Measurements from ENCODE around the gene MDC1.
"Not testable (repeated sequence)": the region's sequence is repeated elsewhere in the genome, so short reads cannot be mapped to it uniquely, and the experiment has no call there.

MDC1 gene

DNA sequence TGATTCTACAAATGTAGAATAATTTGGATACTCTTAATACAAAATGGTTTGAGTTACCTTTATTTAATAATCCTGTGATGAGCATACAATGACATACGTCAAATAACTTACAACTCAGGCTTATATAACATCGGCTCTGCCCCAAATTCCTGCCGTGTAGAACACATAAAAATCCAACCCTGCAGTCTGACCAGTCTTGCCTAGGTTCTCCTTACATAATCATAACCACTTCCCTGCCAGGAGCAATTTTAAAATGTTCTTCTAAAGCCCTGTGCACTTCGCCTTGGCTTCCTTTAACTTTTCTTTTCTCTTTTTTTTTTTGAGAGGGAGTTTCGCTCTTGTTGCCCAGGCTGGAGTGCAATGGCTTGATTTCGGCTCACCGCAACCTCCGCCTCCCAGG is 43.5 kb upstream of the MDC1 start:
- H3K27me3 ChIP-seq (ENCODE audit: control insufficient read depth in 3 of 3, insufficient read depth in 3 of 3, low read depth in 1 of 3, low read length in 3 of 3), result no peaks in the 10 kb centered on the region
- WGBS, 2 donors (ENCODE audit: extremely low coverage in 2 of 2, insufficient read length in 2 of 2, insufficient replicate concordance in 1 of 2), result no CpG with 5 or more reads among the region's 8 CpGs
- H3K23ac ChIP-seq (ENCODE audit: low read depth, low read length, poor library complexity), result no peak overlapping the region
- H3K9ac ChIP-seq (ENCODE audit: low read depth, low read length, poor library complexity), result no peak overlapping the region
- no peak overlapping the region for H3K4me2 ChIP-seq (ENCODE audit: insufficient read depth, low read length, poor library complexity, severe bottlenecking)
- H2BK120ac ChIP-seq (ENCODE audit: low read depth, low read length), result no peak overlapping the region
- peaks cover 4% of the 10 kb centered on the region for H3K79me1 ChIP-seq (ENCODE audit: low read depth, low read length)
- H4K8ac ChIP-seq (ENCODE audit: low read depth, low read length), result no peak overlapping the region
- H3K4me1 ChIP-seq (ENCODE audit: control insufficient read depth in 2 of 2, insufficient read depth in 1 of 2, low read depth in 1 of 2, low read length in 2 of 2), result peaks cover 18 to 20% of the 10 kb centered on the region in 2 donors
- no peak overlapping the region for H2AK5ac ChIP-seq (ENCODE audit: low read depth, low read length)
- no peak for DNase-seq (ENCODE audit: low spot score)
- H2BK15ac ChIP-seq (ENCODE audit: low read length), result no peak overlapping the region
- no peak overlapping the region for H2BK12ac ChIP-seq (ENCODE audit: low read length)
- H2AFZ ChIP-seq (ENCODE audit: low read length), result no peak overlapping the region
- no peak overlapping the region for H3K14ac ChIP-seq (ENCODE audit: low read length)
- no peak overlapping the region for H4K91ac ChIP-seq (ENCODE audit: low read depth, low read length, poor library complexity)
- H3K27ac ChIP-seq (replicated peaks; ENCODE audit: low read length), result no peak overlapping the region
- H3K4ac ChIP-seq (ENCODE audit: low read length), result no peak overlapping the region
- H3K18ac ChIP-seq (ENCODE audit: low read length), result no peak overlapping the region
- no peaks in the 10 kb centered on the region for H3K36me3 ChIP-seq (replicated peaks in 1 of 2; ENCODE audit: control insufficient read depth in 2 of 2, insufficient read depth in 2 of 2, low read length in 2 of 2)
- no peak overlapping the region for H2BK5ac ChIP-seq (ENCODE audit: low read length)
- no peak overlapping the region for H3K4me3 ChIP-seq (ENCODE audit: low read length in 2 of 2)
- H3K9me3 ChIP-seq (replicated peaks in 1 of 2; ENCODE audit: control insufficient read depth in 2 of 2, insufficient read depth in 1 of 2, low read depth in 1 of 2, low read length in 2 of 2), result peaks cover 0 to 3% of the 10 kb centered on the region in 2 donors

DNA sequence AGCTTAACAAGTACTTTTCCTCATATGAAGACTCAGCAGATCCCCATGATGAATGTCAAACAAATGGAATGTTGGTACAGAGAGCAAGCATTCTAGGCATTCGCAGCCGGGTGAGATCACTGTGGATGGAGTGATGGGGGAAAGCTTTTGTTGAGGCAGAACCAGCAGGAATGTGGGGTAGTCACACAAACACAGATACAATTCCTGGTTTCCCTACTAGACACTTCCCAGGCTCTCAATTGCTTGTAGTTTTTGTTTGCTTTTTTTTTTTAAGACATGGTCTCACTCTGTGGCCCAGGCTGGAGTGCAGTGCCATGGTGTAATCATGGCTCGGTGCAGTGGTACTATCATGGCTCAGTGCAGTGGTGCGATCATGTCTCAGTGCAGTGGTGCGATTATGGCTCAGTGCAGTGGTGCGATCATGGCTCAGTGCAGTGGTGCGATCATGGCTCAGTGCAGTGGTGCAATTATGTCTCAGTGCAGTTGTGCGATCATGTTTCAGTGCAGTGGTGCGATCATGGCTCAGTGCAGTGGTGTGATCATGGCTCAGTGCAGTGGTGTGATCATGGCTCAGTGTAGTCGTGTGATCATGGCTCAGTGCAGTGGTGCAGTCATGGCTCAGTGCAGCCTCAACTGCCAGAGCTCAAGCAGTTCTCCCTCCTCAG is 42.6 kb upstream of the MDC1 start:
- WGBS, 2 donors (ENCODE audit: extremely low coverage in 2 of 2, insufficient read length in 2 of 2, insufficient replicate concordance in 1 of 2), result no CpG with 5 or more reads among the region's 10 CpGs
- no peak overlapping the region for H2BK120ac ChIP-seq (ENCODE audit: low read depth, low read length)
- H3K23ac ChIP-seq (ENCODE audit: low read depth, low read length, poor library complexity), result no peak overlapping the region
- H4K91ac ChIP-seq (ENCODE audit: low read depth, low read length, poor library complexity), result no peak overlapping the region
- peaks cover 0 to 3% of the 10 kb centered on the region in 2 donors for H3K9me3 ChIP-seq (replicated peaks in 1 of 2; ENCODE audit: control insufficient read depth in 2 of 2, insufficient read depth in 1 of 2, low read depth in 1 of 2, low read length in 2 of 2)
- H2BK12ac ChIP-seq (ENCODE audit: low read length), result peak overlapping the region; percentile 96
- H3K27me3 ChIP-seq (ENCODE audit: control insufficient read depth in 3 of 3, insufficient read depth in 3 of 3, low read depth in 1 of 3, low read length in 3 of 3), result no peaks in the 10 kb centered on the region
- no peak overlapping the region for H3K9ac ChIP-seq (ENCODE audit: low read depth, low read length, poor library complexity)
- H3K4ac ChIP-seq (ENCODE audit: low read length), result peak overlapping the region; percentile 91
- H3K4me3 ChIP-seq (ENCODE audit: low read length in 2 of 2), result peak overlapping the region in 1 of 2 donors; percentile 64
- no peak overlapping the region for H2BK5ac ChIP-seq (ENCODE audit: low read length)
- peak overlapping the region; percentile 11 for H2AK5ac ChIP-seq (ENCODE audit: low read depth, low read length)
- H3K18ac ChIP-seq (ENCODE audit: low read length), result peak overlapping the region; percentile 76
- no peak overlapping the region for H3K4me2 ChIP-seq (ENCODE audit: insufficient read depth, low read length, poor library complexity, severe bottlenecking)
- H2AFZ ChIP-seq (ENCODE audit: low read length), result no peak overlapping the region
- H2BK15ac ChIP-seq (ENCODE audit: low read length), result peak overlapping the region; percentile 19
- no peaks in the 10 kb centered on the region for H3K36me3 ChIP-seq (replicated peaks in 1 of 2; ENCODE audit: control insufficient read depth in 2 of 2, insufficient read depth in 2 of 2, low read length in 2 of 2)
- no peak overlapping the region for H4K8ac ChIP-seq (ENCODE audit: low read depth, low read length)
- no peak overlapping the region for H3K14ac ChIP-seq (ENCODE audit: low read length)
- H3K4me1 ChIP-seq (ENCODE audit: control insufficient read depth in 2 of 2, insufficient read depth in 1 of 2, low read depth in 1 of 2, low read length in 2 of 2), result peaks cover 17 to 18% of the 10 kb centered on the region in 2 donors
- DNase-seq (ENCODE audit: low spot score), result no peak
- peak overlapping the region; percentile 55 for H3K27ac ChIP-seq (replicated peaks; ENCODE audit: low read length)
- peaks cover 4% of the 10 kb centered on the region for H3K79me1 ChIP-seq (ENCODE audit: low read depth, low read length)

DNA sequence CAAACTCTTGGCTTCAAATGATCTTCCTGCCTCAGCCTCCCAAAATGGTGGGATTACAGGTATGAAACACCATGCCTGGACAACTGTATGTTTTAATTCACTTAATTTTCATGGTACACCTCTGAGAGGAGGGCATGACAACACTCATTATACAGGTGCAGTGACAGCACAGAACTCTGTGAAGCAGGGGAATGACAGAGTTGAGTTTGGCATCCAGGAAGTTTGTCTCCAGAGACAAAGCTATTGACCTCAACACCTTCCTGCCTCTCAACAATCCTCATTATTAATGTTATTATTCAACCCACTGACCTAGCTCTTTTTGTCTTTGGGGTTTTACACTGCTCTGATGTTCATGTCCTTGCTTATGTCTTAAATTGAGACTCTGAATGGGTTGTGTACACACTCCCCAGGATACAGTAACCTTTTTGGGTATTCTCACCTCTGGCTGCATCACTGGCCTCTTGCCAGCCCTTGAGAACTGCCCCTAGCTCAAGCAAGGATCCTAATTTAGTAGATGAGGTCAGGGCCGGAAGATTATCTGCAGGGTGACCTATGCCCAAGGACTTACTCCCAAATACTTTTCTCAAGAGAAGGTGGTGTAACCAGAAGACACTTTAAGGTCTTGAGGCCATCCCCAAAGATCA is 40.3 kb upstream of the MDC1 start:
- no peaks in the 10 kb centered on the region for H3K27me3 ChIP-seq (ENCODE audit: control insufficient read depth in 3 of 3, insufficient read depth in 3 of 3, low read depth in 1 of 3, low read length in 3 of 3)
- no peak overlapping the region for H3K4me2 ChIP-seq (ENCODE audit: insufficient read depth, low read length, poor library complexity, severe bottlenecking)
- no peak overlapping the region for H3K4me3 ChIP-seq (ENCODE audit: low read length in 2 of 2)
- no peak overlapping the region for H2BK5ac ChIP-seq (ENCODE audit: low read length)
- peaks cover 0 to 3% of the 10 kb centered on the region in 2 donors for H3K9me3 ChIP-seq (replicated peaks in 1 of 2; ENCODE audit: control insufficient read depth in 2 of 2, insufficient read depth in 1 of 2, low read depth in 1 of 2, low read length in 2 of 2)
- DNase-seq (ENCODE audit: low spot score), result no peak
- H2BK120ac ChIP-seq (ENCODE audit: low read depth, low read length), result no peak overlapping the region
- WGBS, 2 donors (ENCODE audit: extremely low coverage in 2 of 2, insufficient read length in 2 of 2, insufficient replicate concordance in 1 of 2), result no CpG with 5 or more reads among the region's 1 CpG
- no peak overlapping the region for H3K18ac ChIP-seq (ENCODE audit: low read length)
- no peaks in the 10 kb centered on the region for H3K36me3 ChIP-seq (replicated peaks in 1 of 2; ENCODE audit: control insufficient read depth in 2 of 2, insufficient read depth in 2 of 2, low read length in 2 of 2)
- no peak overlapping the region for H3K14ac ChIP-seq (ENCODE audit: low read length)
- no peak overlapping the region for H3K4ac ChIP-seq (ENCODE audit: low read length)
- H2AFZ ChIP-seq (ENCODE audit: low read length), result no peak overlapping the region
- no peak overlapping the region for H2BK15ac ChIP-seq (ENCODE audit: low read length)
- no peak overlapping the region for H4K8ac ChIP-seq (ENCODE audit: low read depth, low read length)
- no peak overlapping the region for H2AK5ac ChIP-seq (ENCODE audit: low read depth, low read length)
- peaks cover 4% of the 10 kb centered on the region for H3K79me1 ChIP-seq (ENCODE audit: low read depth, low read length)
- H2BK12ac ChIP-seq (ENCODE audit: low read length), result no peak overlapping the region
- H4K91ac ChIP-seq (ENCODE audit: low read depth, low read length, poor library complexity), result no peak overlapping the region
- H3K9ac ChIP-seq (ENCODE audit: low read depth, low read length, poor library complexity), result no peak overlapping the region
- H3K27ac ChIP-seq (replicated peaks; ENCODE audit: low read length), result no peak overlapping the region
- H3K23ac ChIP-seq (ENCODE audit: low read depth, low read length, poor library complexity), result no peak overlapping the region
- peaks cover 5 to 8% of the 10 kb centered on the region in 2 donors for H3K4me1 ChIP-seq (ENCODE audit: control insufficient read depth in 2 of 2, insufficient read depth in 1 of 2, low read depth in 1 of 2, low read length in 2 of 2)

DNA sequence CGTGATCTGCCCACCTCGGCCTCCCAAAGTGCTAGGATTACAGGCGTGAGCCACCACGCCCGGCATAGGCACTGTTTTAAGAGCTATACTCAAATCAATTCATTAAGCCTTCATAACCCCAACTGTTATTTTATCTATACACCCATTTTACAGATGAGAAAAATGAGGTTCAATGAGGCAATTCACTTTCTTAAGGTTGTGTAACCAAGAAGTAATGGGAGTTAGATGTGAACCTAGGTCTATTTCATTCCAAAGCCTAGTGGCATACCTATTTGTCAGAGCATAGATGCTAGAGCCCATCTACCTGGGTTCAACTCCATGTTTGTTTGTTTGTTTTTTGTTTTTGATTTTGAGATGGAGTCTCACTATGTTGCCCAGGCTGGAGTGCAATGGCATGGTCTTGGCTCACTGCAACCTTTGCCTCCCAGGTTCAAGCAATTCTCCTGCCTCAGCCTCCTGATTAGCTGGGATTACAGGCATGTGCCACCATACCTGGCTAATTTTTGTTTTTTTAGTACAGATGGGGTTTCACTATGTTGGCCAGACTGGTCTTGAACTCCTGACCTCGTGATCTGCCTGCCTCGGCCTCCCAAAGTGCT is 39.4 kb upstream of the MDC1 start:
- not testable (repeated sequence) for H3K27ac ChIP-seq (replicated peaks; ENCODE audit: low read length); DNase-seq (ENCODE audit: low spot score); H3K18ac ChIP-seq (ENCODE audit: low read length); H3K14ac ChIP-seq (ENCODE audit: low read length); H3K4ac ChIP-seq (ENCODE audit: low read length); H3K79me1 ChIP-seq (ENCODE audit: low read depth, low read length); H4K8ac ChIP-seq (ENCODE audit: low read depth, low read length); H2BK12ac ChIP-seq (ENCODE audit: low read length); H3K23ac ChIP-seq (ENCODE audit: low read depth, low read length, poor library complexity); H2BK5ac ChIP-seq (ENCODE audit: low read length); H3K36me3 ChIP-seq (replicated peaks in 1 of 2; ENCODE audit: control insufficient read depth in 2 of 2, insufficient read depth in 2 of 2, low read length in 2 of 2); H2BK120ac ChIP-seq (ENCODE audit: low read depth, low read length); H3K27me3 ChIP-seq (ENCODE audit: control insufficient read depth in 3 of 3, insufficient read depth in 3 of 3, low read depth in 1 of 3, low read length in 3 of 3); H3K9me3 ChIP-seq (replicated peaks in 1 of 2; ENCODE audit: control insufficient read depth in 2 of 2, insufficient read depth in 1 of 2, low read depth in 1 of 2, low read length in 2 of 2); H3K9ac ChIP-seq (ENCODE audit: low read depth, low read length, poor library complexity); H3K4me1 ChIP-seq (ENCODE audit: control insufficient read depth in 2 of 2, insufficient read depth in 1 of 2, low read depth in 1 of 2, low read length in 2 of 2); H4K91ac ChIP-seq (ENCODE audit: low read depth, low read length, poor library complexity); H3K4me3 ChIP-seq (ENCODE audit: low read length in 2 of 2); H2BK15ac ChIP-seq (ENCODE audit: low read length); H3K4me2 ChIP-seq (ENCODE audit: insufficient read depth, low read length, poor library complexity, severe bottlenecking); H2AK5ac ChIP-seq (ENCODE audit: low read depth, low read length); H2AFZ ChIP-seq (ENCODE audit: low read length)
- WGBS, 2 donors (ENCODE audit: extremely low coverage in 2 of 2, insufficient read length in 2 of 2, insufficient replicate concordance in 1 of 2), result no CpG with 5 or more reads among the region's 7 CpGs
